Mucosa of gallbladder (tissue), 1 donor: ENCODE data around the gene ERBB2. TPM values are rescaled to one million over a fixed set of nuclear protein-coding genes. Genes with fewer than 3 reads are reported as not detected.
"Not testable (repeated sequence)": the region's sequence is repeated elsewhere in the genome, so short reads cannot be mapped to it uniquely, and the experiment has no call there.

Source experiments
- DNase-seq: peaks from one replicate; pipeline ENCODE4 v3.0.0-alpha.2; 2020; ENCODE audit warnings: low spot score
- total RNA-seq: library from RNA; stranded (reverse); gene quantifications from one replicate; pipeline ENCODE4 v1.2.1, GENCODE V29; 2021
- donor health status: DM: no; HTN: no; CAD: no.

ERBB2 gene
- total RNA-seq, 1 donor from 2014 or later: 202 TPM

- no peak for DNase-seq
Observed at GRCh38 chr17:39703913-39704312, 4.0 kb downstream of the ERBB2 start.

GRCh38 chr17:39704821-39705551, 5.1 kb downstream of the ERBB2 start:
- DNase-seq: no peak

GRCh38 chr17:39705786-39706348, 6.0 kb downstream of the ERBB2 start:
- peak; percentile 77 for DNase-seq

- no peak for DNase-seq
Observed at GRCh38 chr17:39706383-39706782, 6.5 kb downstream of the ERBB2 start.

- DNase-seq: no peak
Observed at GRCh38 chr17:39706921-39707337, 7.1 kb downstream of the ERBB2 start.

GRCh38 chr17:39709319-39709997, 9.6 kb downstream of the ERBB2 start:
- DNase-seq: no peak

- no peak for DNase-seq
Observed at GRCh38 chr17:39709998-39710964, 10.4 kb downstream of the ERBB2 start.

GRCh38 chr17:39711071-39711470, 11.2 kb downstream of the ERBB2 start:
- not testable (repeated sequence) for DNase-seq

GRCh38 chr17:39711851-39712250, 12.0 kb downstream of the ERBB2 start:
- no peak for DNase-seq

- DNase-seq: no peak
Observed at GRCh38 chr17:39714234-39714633, 14.4 kb downstream of the ERBB2 start.

- no peak for DNase-seq
Observed at GRCh38 chr17:39715375-39716072, 15.7 kb downstream of the ERBB2 start.

- no peak for DNase-seq
Observed at GRCh38 chr17:39716073-39716818, 16.4 kb downstream of the ERBB2 start.

GRCh38 chr17:39716879-39717536, 17.1 kb downstream of the ERBB2 start:
- no peak for DNase-seq

GRCh38 chr17:39717660-39718059, 17.8 kb downstream of the ERBB2 start:
- DNase-seq: no peak

GRCh38 chr17:39719563-39720355, 19.9 kb downstream of the ERBB2 start:
- no peak for DNase-seq

GRCh38 chr17:39722104-39722503, 22.2 kb downstream of the ERBB2 start:
- no peak for DNase-seq

- DNase-seq: no peak
Observed at GRCh38 chr17:39722965-39723848, 23.3 kb downstream of the ERBB2 start.

- DNase-seq: no peak
Observed at GRCh38 chr17:39724731-39725130, 24.9 kb downstream of the ERBB2 start.
